Upper lobe of left lung (tissue), 4 donors: Measurements from ENCODE around the gene TAS1R2.

Source experiments
- POLR2AphosphoS5 ChIP-seq, 2 donors: sonication (generic); formaldehyde crosslinking; IDR thresholded peaks; one replicate each; pipeline ENCODE4 v1.5.1; 2017; ENCODE audit warnings: antibody characterized with exemption in 2 of 2
- TF ChIP-seq, protein P1 (sequence below), 6 experiments: fragments of 450-650 bp in 4 of 6; fragments of 200-600 bp in 2 of 6; sonication (generic) in 2 of 6; IDR thresholded peaks; one replicate each; pipeline ENCODE4 v1.5.1; 2016 to 2019; ENCODE audit warnings: antibody characterized with exemption in 6 of 6

DNA sequence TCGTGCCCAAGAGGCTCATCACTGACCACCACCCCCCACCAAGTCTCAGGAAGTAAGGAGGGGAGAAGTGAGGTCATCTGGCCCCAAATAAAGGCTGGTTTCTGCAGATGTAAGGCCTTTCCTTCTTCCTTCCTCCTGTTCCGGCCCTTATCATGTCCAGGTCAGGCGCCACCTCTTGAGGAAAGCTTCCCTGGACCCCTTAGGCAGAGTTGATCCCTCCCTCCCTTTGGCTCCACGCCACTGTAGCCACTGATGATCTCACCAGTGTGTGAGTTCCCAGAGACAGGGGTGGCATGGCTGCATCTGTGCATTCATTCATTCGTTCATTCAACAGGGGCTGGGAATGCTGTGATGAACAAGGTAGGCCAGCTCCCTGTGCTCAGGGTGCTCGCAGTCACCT, 59.2 kb downstream of the TAS1R2 start:
- no peak for TF ChIP-seq POLR2AphosphoS5 (IDR thresholded peaks at IDR 0.05)
- TF ChIP-seq, protein P1, sequence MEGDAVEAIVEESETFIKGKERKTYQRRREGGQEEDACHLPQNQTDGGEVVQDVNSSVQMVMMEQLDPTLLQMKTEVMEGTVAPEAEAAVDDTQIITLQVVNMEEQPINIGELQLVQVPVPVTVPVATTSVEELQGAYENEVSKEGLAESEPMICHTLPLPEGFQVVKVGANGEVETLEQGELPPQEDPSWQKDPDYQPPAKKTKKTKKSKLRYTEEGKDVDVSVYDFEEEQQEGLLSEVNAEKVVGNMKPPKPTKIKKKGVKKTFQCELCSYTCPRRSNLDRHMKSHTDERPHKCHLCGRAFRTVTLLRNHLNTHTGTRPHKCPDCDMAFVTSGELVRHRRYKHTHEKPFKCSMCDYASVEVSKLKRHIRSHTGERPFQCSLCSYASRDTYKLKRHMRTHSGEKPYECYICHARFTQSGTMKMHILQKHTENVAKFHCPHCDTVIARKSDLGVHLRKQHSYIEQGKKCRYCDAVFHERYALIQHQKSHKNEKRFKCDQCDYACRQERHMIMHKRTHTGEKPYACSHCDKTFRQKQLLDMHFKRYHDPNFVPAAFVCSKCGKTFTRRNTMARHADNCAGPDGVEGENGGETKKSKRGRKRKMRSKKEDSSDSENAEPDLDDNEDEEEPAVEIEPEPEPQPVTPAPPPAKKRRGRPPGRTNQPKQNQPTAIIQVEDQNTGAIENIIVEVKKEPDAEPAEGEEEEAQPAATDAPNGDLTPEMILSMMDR (IDR thresholded peaks at IDR 0.05) = no peak
